Measurements from ENCODE around the gene FLOT2.
"Not testable (repeated sequence)": the region's sequence is repeated elsewhere in the genome, so short reads cannot be mapped to it uniquely, and the experiment has no call there.

- peak; percentile 42 for TF ChIP-seq CTCF (IDR thresholded peaks at IDR 0.05)
- TF ChIP-seq EZH2 (IDR thresholded peaks at IDR 0.05; ENCODE audit: borderline replicate concordance, insufficient read depth, low read depth, low read length, poor library complexity, severe bottlenecking): not testable (repeated sequence)
Measured at GRCh38 chr17:28848667-28849066, 48.9 kb downstream of the FLOT2 start.

Data from B cell (primary cell).